22Rv1 (cell line): Measurements from ENCODE around the gene CABP7.

ENCODE experiments used
- CTCF ChIP-seq: fragments of 450-650 bp; IDR thresholded peaks from 2 replicates; pipeline ENCODE4 v1.5.1; 2017; ENCODE audit warnings: mild to moderate bottlenecking
- ZFX ChIP-seq: fragments of 450-650 bp; IDR thresholded peaks from 2 replicates; pipeline ENCODE4 v1.6.1; 2017; ENCODE audit warnings: antibody characterized with exemption, borderline replicate concordance

GRCh38 chr22:29738118-29738815, 18.5 kb downstream of the CABP7 start:
- no peak for TF ChIP-seq CTCF
- TF ChIP-seq ZFX, result no peak
